GM21786 (cell line): ENCODE measurements around the gene PRKAG1.

ENCODE experiments used
- ATAC-seq: cut with Tn5 transposase; IDR thresholded peaks from one replicate; pipeline ENCODE4 v1.9.1; 2021; ENCODE audit not compliant: unreplicated experiment

Gene PRKAG1

GRCh38 chr12:49050507-49051372 is 32.2 kb upstream of the PRKAG1 start:
- no peak for ATAC-seq

- ATAC-seq: no peak
Observed at GRCh38 chr12:49049566-49050224, 31.1 kb upstream of the PRKAG1 start.

- no peak for ATAC-seq
Observed at GRCh38 chr12:49048953-49049352, 30.4 kb upstream of the PRKAG1 start.

GRCh38 chr12:49046129-49046895 is 27.7 kb upstream of the PRKAG1 start:
- no peak for ATAC-seq

- ATAC-seq: no peak
Observed at GRCh38 chr12:49044660-49045059, 26.1 kb upstream of the PRKAG1 start.

GRCh38 chr12:49043856-49044258 is 25.3 kb upstream of the PRKAG1 start:
- no peak for ATAC-seq

GRCh38 chr12:49043241-49043640 is 24.7 kb upstream of the PRKAG1 start:
- ATAC-seq: no peak

GRCh38 chr12:49041881-49042484 is 23.4 kb upstream of the PRKAG1 start:
- no peak for ATAC-seq

GRCh38 chr12:49041036-49041880 is 22.7 kb upstream of the PRKAG1 start:
- ATAC-seq: no peak

- no peak for ATAC-seq
Observed at GRCh38 chr12:49040364-49040855, 21.8 kb upstream of the PRKAG1 start.

GRCh38 chr12:49039421-49040363 is 21.1 kb upstream of the PRKAG1 start:
- no peak for ATAC-seq

GRCh38 chr12:49038291-49038955 is 19.8 kb upstream of the PRKAG1 start:
- no peak for ATAC-seq

GRCh38 chr12:49037947-49038237 is 19.3 kb upstream of the PRKAG1 start:
- ATAC-seq: no peak

GRCh38 chr12:49037111-49037946 is 18.8 kb upstream of the PRKAG1 start:
- ATAC-seq: no peak

- ATAC-seq: no peak
Observed at GRCh38 chr12:49036029-49036428, 17.5 kb upstream of the PRKAG1 start.

- ATAC-seq: no peak
Observed at GRCh38 chr12:49034286-49034622, 15.7 kb upstream of the PRKAG1 start.

- ATAC-seq: no peak
Observed at GRCh38 chr12:49033611-49034285, 15.2 kb upstream of the PRKAG1 start.
